ENCODE results near the gene ZNF487. TPM values are rescaled to one million over a fixed set of nuclear protein-coding genes. Genes with fewer than 3 reads are reported as not detected.
"Not testable (repeated sequence)": the region's sequence is repeated elsewhere in the genome, so short reads cannot be mapped to it uniquely, and the experiment has no call there.

Gene ZNF487
- polyA plus RNA-seq, 1 donor: 9.3 TPM

DNA sequence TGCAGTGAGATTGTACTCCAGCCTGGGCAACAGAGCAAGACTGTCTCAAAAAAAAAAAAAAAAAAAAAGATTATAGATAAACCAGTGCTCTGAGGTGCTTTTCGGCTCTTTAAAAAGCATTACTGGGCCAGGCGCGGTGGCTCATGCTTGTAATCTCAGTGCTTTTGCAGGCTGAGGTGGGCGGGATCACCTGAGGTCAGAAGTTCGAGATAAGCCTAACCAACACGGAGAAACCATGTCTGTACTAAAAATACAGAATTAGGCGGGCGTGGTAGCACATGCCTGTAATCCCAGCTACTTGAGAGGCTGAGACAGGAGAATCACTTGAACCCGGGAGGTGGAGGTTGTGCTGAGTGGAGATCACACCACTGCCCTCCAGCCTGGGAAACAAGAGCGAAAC, 21.4 kb upstream of the ZNF487 start:
- peaks cover 6% of the 10 kb centered on the region for H3K4me1 ChIP-seq (ENCODE audit: control insufficient read depth, insufficient read depth, low read length)
- no peak overlapping the region for H3K27ac ChIP-seq (ENCODE audit: low read length)
- DNase-seq: no peak
- no peaks in the 10 kb centered on the region for H3K36me3 ChIP-seq (ENCODE audit: control insufficient read depth, insufficient read depth, low read length)
- H3K9me3 ChIP-seq (ENCODE audit: control insufficient read depth, low read depth, low read length): no peaks in the 10 kb centered on the region
- no peak overlapping the region for H3K4me3 ChIP-seq (ENCODE audit: low read length)
- no peaks in the 10 kb centered on the region for H3K27me3 ChIP-seq (ENCODE audit: control insufficient read depth, insufficient read depth, low read length)
- WGBS (ENCODE audit: insufficient coverage, low lambda C conversion rate): no CpG with 5 or more reads among the region's 10 CpGs

GRCh38 chr10:43417950-43418768, 18.8 kb upstream of the ZNF487 start:
- H3K27ac ChIP-seq (ENCODE audit: low read length): no peak overlapping the region
- peak; percentile 20 to 54 for DNase-seq

GRCh38 chr10:43419997-43420368, 16.9 kb upstream of the ZNF487 start:
- Histone ChIP-seq H3K27ac (ENCODE audit: low read length) (peak overlapping the region; percentile 88), H3K27me3 (ENCODE audit: control insufficient read depth, insufficient read depth, low read length) (no peaks in the 10 kb centered on the region), H3K4me1 (ENCODE audit: control insufficient read depth, insufficient read depth, low read length) (peaks cover 16% of the 10 kb centered on the region), H3K9me3 (ENCODE audit: control insufficient read depth, low read depth, low read length) (peaks cover 3% of the 10 kb centered on the region), H3K4me3 (ENCODE audit: low read length) (peak overlapping the region; percentile 35), H3K36me3 (ENCODE audit: control insufficient read depth, insufficient read depth, low read length) (no peaks in the 10 kb centered on the region)
- no CpG with 5 or more reads among the region's 18 CpGs for WGBS (ENCODE audit: insufficient coverage, low lambda C conversion rate)
- no peak for DNase-seq

More at GRCh38 chr10:43417950-43418768, 18.8 kb upstream of the ZNF487 start:
- H3K4me1 ChIP-seq (ENCODE audit: control insufficient read depth, insufficient read depth, low read length): peaks cover 16% of the 10 kb centered on the region
- no peaks in the 10 kb centered on the region for H3K27me3 ChIP-seq (ENCODE audit: control insufficient read depth, insufficient read depth, low read length)
- peaks cover 3% of the 10 kb centered on the region for H3K9me3 ChIP-seq (ENCODE audit: control insufficient read depth, low read depth, low read length)
- no peak overlapping the region for H3K4me3 ChIP-seq (ENCODE audit: low read length)
- H3K36me3 ChIP-seq (ENCODE audit: control insufficient read depth, insufficient read depth, low read length): no peaks in the 10 kb centered on the region
- WGBS (ENCODE audit: insufficient coverage, low lambda C conversion rate): no CpG with 5 or more reads among the region's 14 CpGs

DNA sequence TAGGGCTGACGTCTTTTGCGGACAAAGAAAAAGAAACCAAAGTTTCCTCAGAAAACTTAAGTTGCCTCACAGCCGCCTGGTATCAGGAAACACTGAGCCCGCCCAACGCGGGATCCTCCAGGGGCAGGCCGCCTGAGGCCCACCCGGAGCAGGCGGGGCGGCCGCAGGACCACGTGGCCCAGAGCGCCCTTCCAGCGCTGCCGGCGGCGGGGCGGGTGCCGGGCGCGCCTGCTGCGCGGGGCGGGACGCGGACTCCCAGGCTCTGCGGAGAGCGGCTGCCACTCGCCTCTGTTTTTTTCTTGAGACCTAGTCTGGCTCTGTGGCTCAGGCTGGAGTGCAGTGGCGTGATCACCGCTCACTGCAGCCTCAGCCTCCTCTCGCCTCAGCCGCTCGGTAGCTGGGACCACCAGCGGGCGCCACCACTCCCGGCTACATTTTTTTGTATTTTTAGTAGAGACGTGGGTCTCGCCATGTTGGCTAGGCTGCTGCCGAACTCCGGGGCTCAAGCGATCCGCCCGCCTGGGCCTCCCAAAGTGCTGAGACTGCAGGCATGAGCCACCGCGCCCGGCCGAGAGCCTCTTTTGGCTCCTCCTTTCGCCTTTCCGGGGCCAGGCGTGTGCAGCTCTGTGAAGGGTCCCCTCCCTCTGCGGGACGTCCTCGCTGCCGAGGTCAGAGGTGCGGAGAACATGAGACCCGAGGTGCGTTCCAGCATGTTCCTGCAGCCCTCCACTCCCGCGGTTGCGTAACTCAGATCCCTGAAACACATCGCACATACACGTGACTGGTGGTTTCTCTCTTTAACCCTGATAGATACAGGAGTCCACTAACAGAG, 16.3 kb upstream of the ZNF487 start:
- Histone ChIP-seq H3K4me1 (ENCODE audit: control insufficient read depth, insufficient read depth, low read length) (peaks cover 16% of the 10 kb centered on the region), H3K4me3 (ENCODE audit: low read length) (peak overlapping the region; percentile 48), H3K36me3 (ENCODE audit: control insufficient read depth, insufficient read depth, low read length) (no peaks in the 10 kb centered on the region), H3K27ac (ENCODE audit: low read length) (peak overlapping the region; percentile 88), H3K27me3 (ENCODE audit: control insufficient read depth, insufficient read depth, low read length) (no peaks in the 10 kb centered on the region), H3K9me3 (ENCODE audit: control insufficient read depth, low read depth, low read length) (peaks cover 3% of the 10 kb centered on the region)
- no CpG with 5 or more reads among the region's 63 CpGs for WGBS (ENCODE audit: insufficient coverage, low lambda C conversion rate)
- DNase-seq: peak; percentile 98 to 99

DNA sequence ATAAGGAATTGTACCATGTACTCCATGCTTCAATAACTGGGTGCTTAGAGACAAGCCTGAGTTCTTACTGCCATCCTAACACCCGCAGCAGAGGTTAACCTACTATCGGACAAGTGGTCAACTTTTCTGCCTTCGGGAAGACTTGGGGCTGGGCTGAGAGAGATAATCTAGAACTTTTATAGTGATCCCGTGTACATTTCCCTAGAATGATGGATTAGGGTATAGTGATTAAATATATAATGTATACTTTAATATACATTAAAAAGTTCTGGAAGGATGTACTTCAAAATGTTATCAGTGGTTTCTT, 15.8 kb upstream of the ZNF487 start:
- H3K4me1 ChIP-seq (ENCODE audit: control insufficient read depth, insufficient read depth, low read length): peaks cover 16% of the 10 kb centered on the region
- peaks cover 3% of the 10 kb centered on the region for H3K9me3 ChIP-seq (ENCODE audit: control insufficient read depth, low read depth, low read length)
- no peaks in the 10 kb centered on the region for H3K27me3 ChIP-seq (ENCODE audit: control insufficient read depth, insufficient read depth, low read length)
- no peak for DNase-seq
- H3K4me3 ChIP-seq (ENCODE audit: low read length): peak overlapping the region; percentile 48
- H3K36me3 ChIP-seq (ENCODE audit: control insufficient read depth, insufficient read depth, low read length): no peaks in the 10 kb centered on the region
- whole genome bisulfite sequencing (ENCODE audit: insufficient coverage, low lambda C conversion rate): no CpG with 5 or more reads among the region's 4 CpGs
- H3K27ac ChIP-seq (ENCODE audit: low read length): peak overlapping the region; percentile 88

DNA sequence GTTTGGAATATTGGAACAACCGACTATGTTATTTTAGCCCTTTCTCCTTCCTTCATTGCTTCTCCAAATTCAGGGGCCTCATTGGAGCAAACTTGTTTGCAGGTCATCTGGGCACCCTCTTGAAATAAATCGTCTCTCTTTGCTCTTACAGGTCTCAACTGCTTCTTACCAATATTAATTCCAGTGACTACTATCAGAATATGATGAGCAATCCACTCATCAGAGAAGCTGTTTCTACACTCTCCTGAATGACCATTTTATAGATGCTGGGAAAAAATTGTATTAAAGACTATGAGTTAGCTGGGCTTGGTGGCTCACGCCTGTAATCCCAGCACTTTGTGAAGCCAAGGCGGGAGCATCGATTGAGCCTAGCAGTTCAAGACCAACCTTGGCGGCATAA, 15.4 kb upstream of the ZNF487 start:
- Histone ChIP-seq H3K27me3 (ENCODE audit: control insufficient read depth, insufficient read depth, low read length) (no peaks in the 10 kb centered on the region), H3K4me1 (ENCODE audit: control insufficient read depth, insufficient read depth, low read length) (peaks cover 16% of the 10 kb centered on the region), H3K36me3 (ENCODE audit: control insufficient read depth, insufficient read depth, low read length) (no peaks in the 10 kb centered on the region), H3K27ac (ENCODE audit: low read length) (peak overlapping the region; percentile 88), H3K9me3 (ENCODE audit: control insufficient read depth, low read depth, low read length) (peaks cover 3% of the 10 kb centered on the region), H3K4me3 (ENCODE audit: low read length) (no peak overlapping the region)
- WGBS (ENCODE audit: insufficient coverage, low lambda C conversion rate): 88% methylated on average over 1 of the region's 6 CpGs
- no peak for DNase-seq

GRCh38 chr10:43421944-43422343, 15.0 kb upstream of the ZNF487 start:
- DNase-seq: peak; percentile 33 to 70
- no CpG with 5 or more reads among the region's 4 CpGs for WGBS (ENCODE audit: insufficient coverage, low lambda C conversion rate)
- H3K4me3 ChIP-seq (ENCODE audit: low read length); H3K9me3 ChIP-seq (ENCODE audit: control insufficient read depth, low read depth, low read length); H3K36me3 ChIP-seq (ENCODE audit: control insufficient read depth, insufficient read depth, low read length); H3K27me3 ChIP-seq (ENCODE audit: control insufficient read depth, insufficient read depth, low read length): not testable (repeated sequence)
- H3K4me1 ChIP-seq (ENCODE audit: control insufficient read depth, insufficient read depth, low read length): peaks cover 16% of the 10 kb centered on the region
- H3K27ac ChIP-seq (ENCODE audit: low read length): peak overlapping the region; percentile 88

DNA sequence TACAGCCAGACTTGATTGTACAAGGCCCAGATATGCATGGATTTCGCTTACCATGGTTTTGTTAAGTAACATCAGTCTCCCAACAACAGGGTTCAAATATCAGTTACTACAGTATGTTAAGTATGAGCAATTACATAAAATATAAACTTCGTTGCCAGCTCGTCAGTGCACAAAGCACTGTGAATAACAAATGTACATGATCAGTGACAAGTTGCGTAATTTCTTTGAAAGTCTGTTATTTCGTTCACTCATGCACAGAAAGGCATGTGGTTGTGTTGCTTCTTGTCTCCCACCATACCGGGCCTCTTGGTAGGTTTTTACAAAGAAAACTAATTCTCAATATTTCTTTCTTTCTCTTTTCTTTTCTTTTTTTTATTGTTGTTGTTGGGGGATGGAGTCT, 12.5 kb upstream of the ZNF487 start:
- no peaks in the 10 kb centered on the region for H3K27me3 ChIP-seq (ENCODE audit: control insufficient read depth, insufficient read depth, low read length)
- H3K9me3 ChIP-seq (ENCODE audit: control insufficient read depth, low read depth, low read length): peaks cover 3% of the 10 kb centered on the region
- no peak overlapping the region for H3K4me3 ChIP-seq (ENCODE audit: low read length)
- DNase-seq: no peak
- peaks cover 16% of the 10 kb centered on the region for H3K4me1 ChIP-seq (ENCODE audit: control insufficient read depth, insufficient read depth, low read length)
- 100% methylated on average over 1 of the region's 6 CpGs for WGBS (ENCODE audit: insufficient coverage, low lambda C conversion rate)
- H3K27ac ChIP-seq (ENCODE audit: low read length): no peak overlapping the region
- H3K36me3 ChIP-seq (ENCODE audit: control insufficient read depth, insufficient read depth, low read length): no peaks in the 10 kb centered on the region

DNA sequence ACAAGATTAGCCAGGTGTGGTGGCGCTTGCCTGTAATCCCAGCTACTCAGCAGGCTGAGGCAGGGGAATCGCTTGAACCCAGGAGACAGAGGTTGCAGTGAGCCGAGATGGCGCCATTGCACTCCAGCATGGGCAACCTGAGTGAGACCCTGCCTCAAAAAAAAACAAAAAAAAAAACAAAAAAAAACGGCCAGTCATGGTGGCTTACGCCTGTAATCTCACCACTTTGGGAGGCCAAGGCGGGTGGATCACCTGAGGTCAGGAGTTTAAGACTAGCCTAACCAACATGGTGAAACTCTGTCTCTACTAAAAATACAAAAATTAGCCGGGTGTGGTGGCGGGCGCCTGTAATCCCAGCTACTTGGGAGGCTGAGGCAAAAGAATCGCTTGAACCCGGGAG, 10.4 kb upstream of the ZNF487 start:
- H3K27me3 ChIP-seq (ENCODE audit: control insufficient read depth, insufficient read depth, low read length); H3K4me3 ChIP-seq (ENCODE audit: low read length); H3K36me3 ChIP-seq (ENCODE audit: control insufficient read depth, insufficient read depth, low read length); H3K4me1 ChIP-seq (ENCODE audit: control insufficient read depth, insufficient read depth, low read length); H3K9me3 ChIP-seq (ENCODE audit: control insufficient read depth, low read depth, low read length); H3K27ac ChIP-seq (ENCODE audit: low read length); DNase-seq: not testable (repeated sequence)
- 100% methylated on average over 1 of the region's 12 CpGs for WGBS (ENCODE audit: insufficient coverage, low lambda C conversion rate)

DNA sequence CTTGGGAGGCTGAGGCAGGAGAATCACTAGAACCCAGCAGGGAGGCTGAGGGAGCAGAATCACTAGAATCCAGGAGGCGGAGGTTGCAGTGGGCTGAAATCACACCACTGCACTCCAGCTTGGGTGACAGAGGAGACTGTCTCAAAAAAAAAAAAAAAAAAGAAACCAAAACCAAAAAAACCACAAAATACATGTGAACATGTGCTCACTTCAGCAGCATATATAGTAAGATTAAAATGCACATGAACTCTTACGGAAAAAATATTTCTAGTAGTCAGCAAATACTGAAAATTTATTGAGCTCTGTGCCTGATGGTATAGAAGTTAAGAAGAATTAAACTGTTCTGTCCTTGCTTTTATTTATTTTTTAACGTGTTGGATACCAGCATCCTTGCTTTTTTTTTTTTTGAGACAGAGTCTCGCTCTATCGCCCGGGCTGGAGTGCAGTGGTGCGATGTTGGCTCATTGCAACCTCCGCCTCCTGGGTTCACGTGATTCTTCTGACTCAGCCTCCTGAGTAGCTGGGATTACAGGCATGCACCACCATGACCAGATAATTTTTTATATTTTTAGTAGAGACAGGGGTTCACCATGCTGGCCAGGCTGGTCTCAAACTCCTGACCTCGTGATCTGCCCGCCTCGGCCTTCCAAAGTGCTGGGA, 9.6 kb upstream of the ZNF487 start:
- 100% methylated on average over 1 of the region's 12 CpGs for WGBS (ENCODE audit: insufficient coverage, low lambda C conversion rate)
- H3K4me3 ChIP-seq (ENCODE audit: low read length): no peak overlapping the region
- no peak overlapping the region for H3K27ac ChIP-seq (ENCODE audit: low read length)
- no peaks in the 10 kb centered on the region for H3K36me3 ChIP-seq (ENCODE audit: control insufficient read depth, insufficient read depth, low read length)
- H3K9me3 ChIP-seq (ENCODE audit: control insufficient read depth, low read depth, low read length): peaks cover 3% of the 10 kb centered on the region
- no peaks in the 10 kb centered on the region for H3K27me3 ChIP-seq (ENCODE audit: control insufficient read depth, insufficient read depth, low read length)
- H3K4me1 ChIP-seq (ENCODE audit: control insufficient read depth, insufficient read depth, low read length): peaks cover under 1% of the 10 kb centered on the region
- no peak for DNase-seq
